Body of pancreas (tissue), 4 donors: ENCODE results near the gene WDR83.

Source experiments
- CTCF ChIP-seq, 7 experiments: fragments of 450-650 bp in 4 of 7; fragments of 200-600 bp in 3 of 7; sonication (generic) in 3 of 7; IDR thresholded peaks; one replicate each; pipeline ENCODE4 v1.5.1; 2016 to 2019; ENCODE audit warnings: antibody characterized with exemption in 7 of 7
- POLR2A ChIP-seq, 3 donors: fragments of 450-650 bp; IDR thresholded peaks; one replicate each; pipeline ENCODE4 v1.6.1; 2016; ENCODE audit warnings: antibody characterized with exemption in 3 of 3, mild to moderate bottlenecking in 2 of 3

GRCh38 chr19:12641456-12641855 lies 25.2 kb upstream of the WDR83 start:
- no peak for TF ChIP-seq CTCF (IDR thresholded peaks at IDR 0.05)
- no peak for TF ChIP-seq POLR2A (IDR thresholded peaks at IDR 0.05)
